CD1c-positive myeloid dendritic cell (primary cell): ENCODE measurements around the gene TIMM13.
A peak's percentile ranks its signal among the peaks of the same experiment; 100 is the strongest.
"Not testable (repeated sequence)": the region's sequence is repeated elsewhere in the genome, so short reads cannot be mapped to it uniquely, and the experiment has no call there.

ENCODE experiments used
- DNase-seq: peaks from one replicate; pipeline ENCODE4 v3.0.0-alpha.2; 2016; ENCODE audit errors: extremely low spot score

The TIMM13 gene

GRCh38 chr19:2427429-2428320 lies at the start of gene TIMM13:
TSS of gene TIMM13 (minus strand) at chr19:2427586. CDS start at chr19:2427533, 53 bp downstream.
- DNase-seq = peak; percentile 99

GRCh38 chr19:2476451-2477140 lies 49.2 kb upstream of the TIMM13 start:
- peak; percentile 82 for DNase-seq

GRCh38 chr19:2475702-2476450 lies 48.5 kb upstream of the TIMM13 start, which contains the start of gene GADD45B:
TSS of gene GADD45B (plus strand) at chr19:2476127. CDS start at chr19:2476359, 232 bp downstream.
- peak; percentile 99 for DNase-seq

GRCh38 chr19:2475018-2475701 lies 47.8 kb upstream of the TIMM13 start:
- peak; percentile 56 for DNase-seq

- DNase-seq = peak; percentile 97
Measured at GRCh38 chr19:2474232-2475017, 47.0 kb upstream of the TIMM13 start.

- not testable (repeated sequence) for DNase-seq
Measured at GRCh38 chr19:2469915-2470200, 42.5 kb upstream of the TIMM13 start.

GRCh38 chr19:2469102-2469914 lies 41.9 kb upstream of the TIMM13 start:
- DNase-seq = no peak

- no peak for DNase-seq
Measured at GRCh38 chr19:2468596-2468995, 41.2 kb upstream of the TIMM13 start.

GRCh38 chr19:2464389-2464788 lies 37.0 kb upstream of the TIMM13 start:
- DNase-seq = no peak

GRCh38 chr19:2463694-2464093 lies 36.3 kb upstream of the TIMM13 start:
- DNase-seq = not testable (repeated sequence)

- DNase-seq = no peak
Measured at GRCh38 chr19:2462635-2463421, 35.4 kb upstream of the TIMM13 start.

- DNase-seq = peak; percentile 47
Measured at GRCh38 chr19:2461751-2462634, 34.6 kb upstream of the TIMM13 start.

GRCh38 chr19:2460245-2460644 lies 32.9 kb upstream of the TIMM13 start:
- no peak for DNase-seq

GRCh38 chr19:2458776-2459175 lies 31.4 kb upstream of the TIMM13 start:
- not testable (repeated sequence) for DNase-seq

- no peak for DNase-seq
Measured at GRCh38 chr19:2458054-2458453, 30.7 kb upstream of the TIMM13 start.

GRCh38 chr19:2457394-2458037 lies 30.1 kb upstream of the TIMM13 start:
- no peak for DNase-seq

- peak; percentile 13 for DNase-seq
Measured at GRCh38 chr19:2455851-2456570, 28.6 kb upstream of the TIMM13 start.
